SK-N-MC (cell line): ENCODE results near the gene QSOX2.

Experiments used
- DNase-seq: peaks from one replicate; pipeline ENCODE4 v3.0.0-alpha.2; 2011; ENCODE audit warnings: low read depth, low spot score
- H3K27ac ChIP-seq: fragments of 200-600 bp; sonication (generic); 2 replicates; pipeline ENCODE4 v1.5.1; 2016; ENCODE audit warnings: mixed run types
- H3K36me3 ChIP-seq: fragments of 200-600 bp; sonication (generic); 2 replicates; pipeline ENCODE4 v1.6.1; 2017; ENCODE audit warnings: antibody characterized with exemption, low read length, mixed read lengths; ENCODE audit not compliant: insufficient read depth
- H3K4me3 ChIP-seq: fragments of 200-600 bp; sonication (generic); 2 replicates; pipeline ENCODE4 v1.5.1; 2016
- H3K9ac ChIP-seq: fragments of 200-600 bp; sonication (generic); 2 replicates; pipeline ENCODE4 v1.8.0; 2017; ENCODE audit warnings: mixed run types, mixed read lengths; ENCODE audit not compliant: insufficient read length
- H3K9me3 ChIP-seq: fragments of 200-600 bp; sonication (generic); 2 replicates; pipeline ENCODE4 v1.6.1; 2017; ENCODE audit warnings: low read depth, mild to moderate bottlenecking, antibody characterized with exemption, low read length, moderate library complexity, mixed read lengths
- EZH2 ChIP-seq: fragments of 200-600 bp; sonication (generic); IDR thresholded peaks from one replicate; pipeline ENCODE4 v1.6.1; 2017; ENCODE audit warnings: antibody characterized with exemption
- FOXP2 ChIP-seq: optimal IDR thresholded peaks from 2 replicates; pipeline ENCODE3; 2011; ENCODE audit warnings: mild to moderate bottlenecking, moderate library complexity; ENCODE audit not compliant: insufficient read depth; ENCODE audit errors: extremely low read length, control extremely low read depth
- POLR2AphosphoS5 ChIP-seq: IDR thresholded peaks from 2 replicates; pipeline ENCODE4 v1.6.1; 2012; ENCODE audit warnings: mild to moderate bottlenecking, low read depth, low read length, borderline replicate concordance

Gene QSOX2

DNA sequence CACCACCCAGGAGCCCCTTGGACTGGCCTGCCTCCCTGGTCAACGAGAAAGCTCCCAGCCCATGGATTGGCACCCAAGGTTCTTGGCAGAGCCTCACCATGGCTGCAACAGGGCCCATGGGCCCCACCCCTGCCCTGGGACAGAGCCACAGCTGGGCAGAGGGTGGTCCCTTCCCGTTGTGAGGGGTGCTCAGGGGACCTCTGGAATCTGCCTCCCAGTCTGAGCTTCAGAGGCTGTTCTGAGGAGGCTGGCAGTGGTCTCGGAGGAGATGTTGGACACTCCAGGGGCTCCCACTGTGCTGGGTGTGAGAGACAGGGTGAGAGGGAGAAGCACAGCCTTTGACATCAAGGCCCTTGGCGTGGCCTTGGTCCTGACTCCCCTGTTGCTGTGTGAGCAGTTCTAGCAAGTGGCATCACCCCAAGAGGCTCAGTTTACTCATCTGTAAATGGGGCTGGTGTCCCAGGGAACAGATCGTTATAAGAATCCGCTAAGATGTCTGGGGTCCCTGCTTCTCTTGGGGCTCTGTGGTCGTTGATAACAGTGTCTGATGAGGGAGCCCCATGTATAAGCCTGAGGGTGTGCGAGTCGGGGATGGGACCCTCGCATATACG, 73.7 kb downstream of the QSOX2 start:
- Histone ChIP-seq H3K36me3 (no peaks in the 10 kb centered on the region), H3K27ac (no peak overlapping the region), H3K4me3 (no peak overlapping the region), H3K9ac (no peak overlapping the region), H3K9me3 (no peaks in the 10 kb centered on the region)
- DNase-seq = no peak
- TF ChIP-seq FOXP2 = no peak
- no peak for TF ChIP-seq EZH2
- no peak for TF ChIP-seq POLR2AphosphoS5

- no peak overlapping the region for H3K4me3 ChIP-seq
- TF ChIP-seq FOXP2 (no peak), EZH2 (no peak), POLR2AphosphoS5 (no peak)
- H3K9ac ChIP-seq = no peak overlapping the region
- no peak overlapping the region for H3K27ac ChIP-seq
- no peak for DNase-seq
- no peaks in the 10 kb centered on the region for H3K9me3 ChIP-seq
- H3K36me3 ChIP-seq = no peaks in the 10 kb centered on the region
Observed at GRCh38 chr9:136171009-136171800, 74.4 kb downstream of the QSOX2 start.

- H3K4me3 ChIP-seq = no peak overlapping the region
- no peak overlapping the region for H3K9ac ChIP-seq
- TF ChIP-seq EZH2 (no peak), FOXP2 (no peak), POLR2AphosphoS5 (no peak)
- no peak for DNase-seq
- no peak overlapping the region for H3K27ac ChIP-seq
- H3K9me3 ChIP-seq = no peaks in the 10 kb centered on the region
- H3K36me3 ChIP-seq = no peaks in the 10 kb centered on the region
Observed at GRCh38 chr9:136170006-136170901, 75.4 kb downstream of the QSOX2 start.

DNA sequence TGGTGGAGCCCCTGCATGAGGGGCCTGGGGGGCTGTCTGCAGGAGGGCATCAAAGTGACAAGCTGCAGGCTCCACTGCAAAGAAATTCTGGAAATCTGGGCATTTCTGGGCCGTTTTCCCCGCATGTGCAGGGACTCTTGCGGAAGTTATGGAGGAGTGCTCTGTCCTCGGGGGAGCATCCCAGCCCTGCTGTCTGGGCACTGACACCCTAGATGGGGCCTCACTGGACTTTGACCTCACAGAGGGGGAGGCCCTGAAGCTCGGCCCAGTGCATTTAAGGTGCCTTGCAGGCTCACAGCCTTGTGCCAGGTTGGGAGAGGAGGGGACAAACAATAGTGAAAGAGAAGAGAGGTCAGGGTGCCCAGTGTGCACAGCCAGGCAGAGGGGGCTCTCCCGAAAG, 76.1 kb downstream of the QSOX2 start:
- no peak for DNase-seq
- H3K9ac ChIP-seq = no peak overlapping the region
- no peak for TF ChIP-seq POLR2AphosphoS5
- no peak for TF ChIP-seq FOXP2
- TF ChIP-seq EZH2 = no peak
- H3K36me3 ChIP-seq = no peaks in the 10 kb centered on the region
- H3K4me3 ChIP-seq = no peak overlapping the region
- H3K9me3 ChIP-seq = no peaks in the 10 kb centered on the region
- H3K27ac ChIP-seq = no peak overlapping the region

- H3K36me3 ChIP-seq = no peaks in the 10 kb centered on the region
- no peak for DNase-seq
- H3K9me3 ChIP-seq = peaks cover 3% of the 10 kb centered on the region; the same call in 1 of the 2 replicates
- no peak overlapping the region for H3K27ac ChIP-seq
- TF ChIP-seq POLR2AphosphoS5 = no peak
- TF ChIP-seq FOXP2 = no peak
- TF ChIP-seq EZH2 = no peak
- no peak overlapping the region for H3K4me3 ChIP-seq
- H3K9ac ChIP-seq = no peak overlapping the region
Observed at GRCh38 chr9:136163248-136163850, 82.3 kb downstream of the QSOX2 start.

GRCh38 chr9:136160995-136161610, 84.5 kb downstream of the QSOX2 start:
- no peak overlapping the region for H3K9ac ChIP-seq
- no peak for DNase-seq
- H3K4me3 ChIP-seq = no peak overlapping the region
- H3K27ac ChIP-seq = no peak overlapping the region
- H3K9me3 ChIP-seq = peaks cover 3% of the 10 kb centered on the region; the same call in 1 of the 2 replicates
- TF ChIP-seq FOXP2 (no peak), POLR2AphosphoS5 (no peak), EZH2 (no peak)
- H3K36me3 ChIP-seq = no peaks in the 10 kb centered on the region

GRCh38 chr9:136160381-136160841, 85.2 kb downstream of the QSOX2 start:
- no peak overlapping the region for H3K9ac ChIP-seq
- DNase-seq = no peak
- TF ChIP-seq FOXP2 = no peak
- TF ChIP-seq POLR2AphosphoS5 = no peak
- H3K9me3 ChIP-seq = peaks cover 3% of the 10 kb centered on the region; the same call in 1 of the 2 replicates
- H3K27ac ChIP-seq = no peak overlapping the region
- H3K36me3 ChIP-seq = no peaks in the 10 kb centered on the region
- H3K4me3 ChIP-seq = no peak overlapping the region
